MM.1S (cell line): Measurements from ENCODE around the gene KMT5C.

Experiments used
- EZH2 ChIP-seq: fragments of 300-600 bp; sonication (generic); optimal IDR thresholded peaks from 2 replicates; pipeline ENCODE3; 2017; ENCODE audit warnings: low read depth, mild to moderate bottlenecking, antibody characterized with exemption, low read length, mixed read lengths
- EZH2phosphoT487 ChIP-seq: fragments of 300-600 bp; sonication (generic); IDR thresholded peaks from 2 replicates; pipeline ENCODE4 v1.6.1; 2018; ENCODE audit warnings: antibody characterized with exemption, low read length
- TF ChIP-seq, protein P1 (sequence below): fragments of 300-600 bp; sonication (generic); IDR thresholded peaks from 2 replicates; pipeline ENCODE4 v1.5.1; 2016; ENCODE audit warnings: antibody characterized with exemption, low read length, mixed read lengths

GRCh38 chr19:55336101-55336500, 3.6 kb upstream of the KMT5C start:
- TF ChIP-seq, protein P1, sequence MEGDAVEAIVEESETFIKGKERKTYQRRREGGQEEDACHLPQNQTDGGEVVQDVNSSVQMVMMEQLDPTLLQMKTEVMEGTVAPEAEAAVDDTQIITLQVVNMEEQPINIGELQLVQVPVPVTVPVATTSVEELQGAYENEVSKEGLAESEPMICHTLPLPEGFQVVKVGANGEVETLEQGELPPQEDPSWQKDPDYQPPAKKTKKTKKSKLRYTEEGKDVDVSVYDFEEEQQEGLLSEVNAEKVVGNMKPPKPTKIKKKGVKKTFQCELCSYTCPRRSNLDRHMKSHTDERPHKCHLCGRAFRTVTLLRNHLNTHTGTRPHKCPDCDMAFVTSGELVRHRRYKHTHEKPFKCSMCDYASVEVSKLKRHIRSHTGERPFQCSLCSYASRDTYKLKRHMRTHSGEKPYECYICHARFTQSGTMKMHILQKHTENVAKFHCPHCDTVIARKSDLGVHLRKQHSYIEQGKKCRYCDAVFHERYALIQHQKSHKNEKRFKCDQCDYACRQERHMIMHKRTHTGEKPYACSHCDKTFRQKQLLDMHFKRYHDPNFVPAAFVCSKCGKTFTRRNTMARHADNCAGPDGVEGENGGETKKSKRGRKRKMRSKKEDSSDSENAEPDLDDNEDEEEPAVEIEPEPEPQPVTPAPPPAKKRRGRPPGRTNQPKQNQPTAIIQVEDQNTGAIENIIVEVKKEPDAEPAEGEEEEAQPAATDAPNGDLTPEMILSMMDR, result no peak
- no peak for TF ChIP-seq EZH2
- no peak for TF ChIP-seq EZH2phosphoT487
